Measurements from ENCODE around the gene LIPH. TPM values are rescaled to one million over a fixed set of nuclear protein-coding genes. Genes with fewer than 3 reads are reported as not detected.

The LIPH gene
- total and polyA plus RNA-seq, 10 of the 15 experiments (the other 5 are each of a cell fraction or from before 2014, with no cell fraction given) = 2.2 to 11.1 (median 5.4) TPM

- no peak overlapping the region for H3K4me2 ChIP-seq (ENCODE audit: control insufficient read depth, insufficient read depth)
- no peak overlapping the region for H2AFZ ChIP-seq (ENCODE audit: control insufficient read depth, low read depth, low read length)
- no peaks in the 10 kb centered on the region for H3K27me3 ChIP-seq (replicated peaks in 1 of 2; ENCODE audit: control insufficient read depth in 2 of 2, insufficient read depth in 2 of 2, low read length in 1 of 2)
- CTCF ChIA-PET = interaction anchor here (0.9 kb wide), 1 partner anchor 15 kb away, joined by 3 read pairs; no protein-coding TSS in a partner anchor
- intact Hi-C loops (cut with micrococcal nuclease; ENCODE audit: unreplicated experiment) = no loop called here
- POLR2A ChIA-PET = no interaction called here
- TF ChIP-seq MTA2 (IDR thresholded peaks at IDR 0.05; ENCODE audit: low read depth) = no peak
- TF ChIP-seq ATF7 (IDR thresholded peaks at IDR 0.05; ENCODE audit: low read depth) = no peak
- no peak for TF ChIP-seq ZNF384 (IDR thresholded peaks at IDR 0.05; ENCODE audit: borderline replicate concordance, low read depth, low read length)
- TF ChIP-seq WRNIP1 (IDR thresholded peaks at IDR 0.05; ENCODE audit: borderline replicate concordance, low read depth, low read length) = no peak
- TF ChIP-seq, protein P1, sequence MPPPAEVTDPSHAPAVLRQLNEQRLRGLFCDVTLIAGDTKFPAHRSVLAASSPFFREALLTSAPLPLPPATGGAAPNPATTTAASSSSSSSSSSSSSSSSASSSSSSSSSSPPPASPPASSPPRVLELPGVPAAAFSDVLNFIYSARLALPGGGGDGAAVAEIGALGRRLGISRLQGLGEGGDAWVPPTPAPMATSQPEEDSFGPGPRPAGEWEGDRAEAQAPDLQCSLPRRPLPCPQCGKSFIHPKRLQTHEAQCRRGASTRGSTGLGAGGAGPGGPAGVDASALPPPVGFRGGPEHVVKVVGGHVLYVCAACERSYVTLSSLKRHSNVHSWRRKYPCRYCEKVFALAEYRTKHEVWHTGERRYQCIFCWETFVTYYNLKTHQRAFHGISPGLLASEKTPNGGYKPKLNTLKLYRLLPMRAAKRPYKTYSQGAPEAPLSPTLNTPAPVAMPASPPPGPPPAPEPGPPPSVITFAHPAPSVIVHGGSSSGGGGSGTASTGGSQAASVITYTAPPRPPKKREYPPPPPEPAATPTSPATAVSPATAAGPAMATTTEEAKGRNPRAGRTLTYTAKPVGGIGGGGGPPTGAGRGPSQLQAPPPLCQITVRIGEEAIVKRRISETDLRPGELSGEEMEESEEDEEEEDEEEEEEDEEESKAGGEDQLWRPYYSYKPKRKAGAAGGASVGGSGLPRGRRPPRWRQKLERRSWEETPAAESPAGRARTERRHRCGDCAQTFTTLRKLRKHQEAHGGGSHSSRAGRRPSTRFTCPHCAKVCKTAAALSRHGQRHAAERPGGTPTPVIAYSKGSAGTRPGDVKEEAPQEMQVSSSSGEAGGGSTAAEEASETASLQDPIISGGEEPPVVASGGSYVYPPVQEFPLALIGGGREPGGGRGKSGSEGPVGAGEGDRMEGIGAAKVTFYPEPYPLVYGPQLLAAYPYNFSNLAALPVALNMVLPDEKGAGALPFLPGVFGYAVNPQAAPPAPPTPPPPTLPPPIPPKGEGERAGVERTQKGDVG (CRISPR knock-in tag; IDR thresholded peaks at IDR 0.05) = no peak
- no peak for TF ChIP-seq SMC3 (IDR thresholded peaks at IDR 0.05; ENCODE audit: borderline replicate concordance, low read length)
- no peak for TF ChIP-seq MLLT1 (IDR thresholded peaks at IDR 0.05)
- no peak for TF ChIP-seq GATAD2B (conservative IDR thresholded peaks at IDR 0.05; ENCODE audit: low read depth)
- TF ChIP-seq SIX5 (IDR thresholded peaks at IDR 0.05; ENCODE audit: low read depth, low read length, severe bottlenecking) = no peak
- TF ChIP-seq KLF5 (IDR thresholded peaks at IDR 0.05; ENCODE audit: partially characterized antibody) = no peak
- TF ChIP-seq RAD21 (IDR thresholded peaks at IDR 0.05; ENCODE audit: insufficient read depth, low read depth, low read length) = no peak
- no peak for TF ChIP-seq NFYB (IDR thresholded peaks at IDR 0.05; ENCODE audit: insufficient read depth, low read depth, low read length)
- TF ChIP-seq TCF12 (IDR thresholded peaks at IDR 0.05; ENCODE audit: low read depth, low read length) = no peak
- H3K79me2 ChIP-seq (ENCODE audit: control insufficient read depth, insufficient read depth, low read length) = no peaks in the 10 kb centered on the region
- no peaks in the 10 kb centered on the region for H3K9me3 ChIP-seq (replicated peaks; ENCODE audit: control insufficient read depth, insufficient read depth, low read length)
- ATAC-seq (no peak), FAIRE-seq (no peak), DNase-seq (ENCODE audit: low read depth, low spot score) (no peak)
- no peaks in the 10 kb centered on the region; a peak in 2 of 4 replicates for H3K36me3 ChIP-seq (ENCODE audit: control insufficient read depth in 2 of 2, insufficient read depth in 2 of 2, low read length in 1 of 2)
- H3K27ac ChIP-seq (ENCODE audit: control insufficient read depth, insufficient read depth) = no peak overlapping the region
- BruUV-seq (replicated peaks) = no TSS peak
- H3K4me1 ChIP-seq (ENCODE audit: control insufficient read depth, insufficient read depth, low read length) = peaks cover 4% of the 10 kb centered on the region; the same call in 1 of the 2 replicates
- H3K9ac ChIP-seq (ENCODE audit: control insufficient read depth, insufficient read depth, low read length) = no peak overlapping the region
- SMC1A ChIA-PET (ENCODE audit: uncharacterized antibody, unreplicated experiment) = no interaction called here
- 80% methylated on average over 2 of the region's 2 CpGs for WGBS (ENCODE audit: insufficient coverage, insufficient replicate concordance, low lambda C conversion rate, missing lambda C conversion rate)
- H3K4me3 ChIP-seq = no peak overlapping the region
- H4K20me1 ChIP-seq (ENCODE audit: control insufficient read depth, insufficient read depth) = no peaks in the 10 kb centered on the region
- RAD21 ChIA-PET (ENCODE audit: unreplicated experiment) = no interaction called here
- in situ Hi-C loops (cut with MboI) = no loop called here
These were observed 34.8 kb downstream of the LIPH start for GRCh38 chr3:185517387-185518130.

Measured in GM12878 (cell line).